RKO (cell line): ENCODE data around the gene HMGCS1.
"Not testable (repeated sequence)": the region's sequence is repeated elsewhere in the genome, so short reads cannot be mapped to it uniquely, and the experiment has no call there.

Experiments used
- DNase-seq: peaks from one replicate; pipeline ENCODE4 v3.0.0-alpha.2; 2016; ENCODE audit warnings: low spot score

The HMGCS1 gene

GRCh38 chr5:43313035-43313853, at the start of gene HMGCS1:
TSS of gene HMGCS1 (minus strand) at chr5:43313412. CDS start at chr5:43298965, 14,447 bp downstream.
- DNase-seq, result peak; percentile 97

- no peak for DNase-seq
Measured at GRCh38 chr5:43358726-43359125, 45.5 kb upstream of the HMGCS1 start.

- no peak for DNase-seq
Measured at GRCh38 chr5:43358301-43358700, 45.1 kb upstream of the HMGCS1 start.

- DNase-seq, result no peak
Measured at GRCh38 chr5:43357878-43358281, 44.7 kb upstream of the HMGCS1 start.

GRCh38 chr5:43357067-43357466, 43.9 kb upstream of the HMGCS1 start:
- no peak for DNase-seq

GRCh38 chr5:43354774-43355173, 41.6 kb upstream of the HMGCS1 start:
- DNase-seq, result no peak

- DNase-seq, result no peak
Measured at GRCh38 chr5:43353668-43354067, 40.5 kb upstream of the HMGCS1 start.

GRCh38 chr5:43352915-43353314, 39.7 kb upstream of the HMGCS1 start:
- no peak for DNase-seq

GRCh38 chr5:43352131-43352530, 38.9 kb upstream of the HMGCS1 start:
- DNase-seq, result no peak

GRCh38 chr5:43348861-43349363, 35.7 kb upstream of the HMGCS1 start:
- DNase-seq, result no peak

GRCh38 chr5:43348207-43348606, 35.0 kb upstream of the HMGCS1 start:
- no peak for DNase-seq

GRCh38 chr5:43338862-43339261, 25.6 kb upstream of the HMGCS1 start:
- DNase-seq, result no peak

GRCh38 chr5:43336159-43336558, 22.9 kb upstream of the HMGCS1 start:
- peak; percentile 61 for DNase-seq

- DNase-seq, result no peak
Measured at GRCh38 chr5:43335681-43336080, 22.5 kb upstream of the HMGCS1 start.

- no peak for DNase-seq
Measured at GRCh38 chr5:43332401-43332800, 19.2 kb upstream of the HMGCS1 start.

- not testable (repeated sequence) for DNase-seq
Measured at GRCh38 chr5:43325624-43326023, 12.4 kb upstream of the HMGCS1 start.

GRCh38 chr5:43323488-43323887, 10.3 kb upstream of the HMGCS1 start:
- DNase-seq, result not testable (repeated sequence)

- no peak for DNase-seq
Measured at GRCh38 chr5:43320846-43321245, 7.6 kb upstream of the HMGCS1 start.

GRCh38 chr5:43316421-43316820, 3.2 kb upstream of the HMGCS1 start:
- no peak for DNase-seq

- DNase-seq, result no peak
Measured at GRCh38 chr5:43315682-43316081, 2.5 kb upstream of the HMGCS1 start.

GRCh38 chr5:43315263-43315662, 2.1 kb upstream of the HMGCS1 start:
- DNase-seq, result peak; percentile 94

GRCh38 chr5:43314724-43315123, 1.5 kb upstream of the HMGCS1 start:
- DNase-seq, result no peak

GRCh38 chr5:43313854-43314457, 744 bp upstream of the HMGCS1 start:
- no peak for DNase-seq

- no peak for DNase-seq
Measured at GRCh38 chr5:43312699-43313034, 545 bp downstream of the HMGCS1 start.
